GM12878 (cell line): ENCODE data around the gene DMD. TPM values are rescaled to one million over a fixed set of nuclear protein-coding genes. Genes with fewer than 3 reads are reported as not detected.

Source experiments
- ATAC-seq: fragments of 200-7000 bp; cut with Tn5 transposase; 3 replicates; pipeline ENCODE4 v1.9.1; 2020; ENCODE audit warnings: mild to moderate bottlenecking, moderate library complexity
- BruUV-seq: library from RNA; stranded (reverse); fragments of 400-500 nt; replicated peaks from 2 replicates; lab custom pipeline; 2021; lab: Mats Ljungman, UMichigan
- CTCF ChIA-PET: fragments of 300-600 bp; sonication (Branson Sonifier 250); formaldehyde crosslinking; extraction: SDS; loops from one replicate; lab custom pipeline; 2021; ENCODE audit warnings: inconsistent platforms; lab: Yijun Ruan, JAX
- POLR2A ChIA-PET: fragments of 350-600 bp; formaldehyde crosslinking; extraction: SDS; loops from one replicate; lab custom pipeline; 2021; ENCODE audit warnings: inconsistent platforms; lab: Charles Lee
- RAD21 ChIA-PET: fragments of 300-600 bp; sonication (Branson Sonifier 250); formaldehyde crosslinking; loops from one replicate; lab custom pipeline; 2023; ENCODE audit warnings: antibody characterized with exemption; ENCODE audit not compliant: unreplicated experiment; lab: Charles Lee
- SMC1A ChIA-PET: fragments of 300-600 bp; sonication (Branson Sonifier 250); formaldehyde crosslinking; loops from one replicate; lab custom pipeline; 2023; ENCODE audit not compliant: unreplicated experiment, uncharacterized antibody; lab: Charles Lee
- DNase-seq: peaks from one replicate; pipeline ENCODE4 v3.0.0-alpha.2; 2011; ENCODE audit warnings: low read depth, low spot score
- FAIRE-seq: peaks from 3 replicates; lab custom pipeline; 2011; peaks lifted over from hg19 to GRCh38; lab: Jason Lieb, UNC
- H2AFZ ChIP-seq: 2 replicates; pipeline ENCODE4 v1.6.0; 2011; ENCODE audit warnings: low read depth, low read length, control low read depth; ENCODE audit not compliant: control insufficient read depth
- H3K27ac ChIP-seq: 2 replicates; pipeline ENCODE4 v1.5.1; 2011; ENCODE audit warnings: control low read depth; ENCODE audit not compliant: control insufficient read depth, insufficient read depth
- H3K27me3 ChIP-seq, 2 experiments: replicated peaks in 1 of 2; 2 replicates each; pipeline versions ENCODE4 v1.6.0 to v1.6.1; 2011; ENCODE audit warnings: low read length in 1 of 2; ENCODE audit not compliant: control insufficient read depth in 2 of 2, insufficient read depth in 2 of 2
- H3K36me3 ChIP-seq, 2 experiments: 2 replicates each; pipeline ENCODE4 v1.5.1; 2011; ENCODE audit warnings: low read length in 1 of 2; ENCODE audit not compliant: control insufficient read depth in 2 of 2, insufficient read depth in 2 of 2
- H3K4me1 ChIP-seq: 2 replicates; pipeline ENCODE4 v1.6.1; 2011; ENCODE audit warnings: mild to moderate bottlenecking, low read length, moderate library complexity, mixed read lengths; ENCODE audit not compliant: control insufficient read depth, insufficient read depth
- H3K4me2 ChIP-seq: 2 replicates; pipeline ENCODE4 v1.6.0; 2011; ENCODE audit warnings: control low read depth; ENCODE audit not compliant: control insufficient read depth, insufficient read depth
- H3K4me3 ChIP-seq: fragments of 200-600 bp; sonication (generic); 2 replicates; pipeline ENCODE4 v1.5.1; 2016
- H3K79me2 ChIP-seq: 2 replicates; pipeline ENCODE4 v1.6.0; 2011; ENCODE audit warnings: low read length; ENCODE audit not compliant: control insufficient read depth, insufficient read depth
- H3K9ac ChIP-seq: 2 replicates; pipeline ENCODE4 v1.8.0; 2011; ENCODE audit warnings: low read length, control low read depth, mixed read lengths; ENCODE audit not compliant: control insufficient read depth, insufficient read depth
- H3K9me3 ChIP-seq: replicated peaks from 3 replicates; pipeline ENCODE4 v1.5.1; 2011; ENCODE audit warnings: mild to moderate bottlenecking, low read length; ENCODE audit not compliant: control insufficient read depth, insufficient read depth
- H4K20me1 ChIP-seq: 2 replicates; pipeline ENCODE4 v1.6.0; 2011; ENCODE audit not compliant: control insufficient read depth, insufficient read depth
- ASH2L ChIP-seq: fragments of 300-600, 200-600 bp; sonication (generic); IDR thresholded peaks from 2 replicates; pipeline ENCODE4 v1.6.1; 2017; ENCODE audit warnings: low read depth, mild to moderate bottlenecking, borderline replicate concordance
- BRCA1 ChIP-seq: IDR thresholded peaks from 2 replicates; pipeline ENCODE4 v1.6.1; 2011; ENCODE audit warnings: low read depth, low read length, improper control_type of control experiment
- E2F8 ChIP-seq: fragments of 450-650 bp; IDR thresholded peaks from 2 replicates; pipeline ENCODE4 v1.6.1; 2018; ENCODE audit warnings: mild to moderate bottlenecking, low read depth, moderate library complexity; ENCODE audit not compliant: partially characterized antibody
- HDAC6 ChIP-seq: fragments of 200-600 bp; sonication (generic); IDR thresholded peaks from one replicate; pipeline ENCODE4 v1.8.0; 2017; ENCODE audit warnings: antibody characterized with exemption; ENCODE audit not compliant: unreplicated experiment
- IKZF2 ChIP-seq, 2 experiments: fragments of 450-650 bp; IDR thresholded peaks; 2 replicates each; pipeline ENCODE4 v1.6.1; 2017; ENCODE audit warnings: mild to moderate bottlenecking in 2 of 2, moderate library complexity in 2 of 2
- PAX8 ChIP-seq: fragments of 450-650 bp; IDR thresholded peaks from 2 replicates; pipeline ENCODE4 v1.6.1; 2017; ENCODE audit warnings: mild to moderate bottlenecking, moderate library complexity
- POLR2AphosphoS2 ChIP-seq: IDR thresholded peaks from 2 replicates; pipeline ENCODE4 v1.6.1; 2011; ENCODE audit warnings: low read depth, mild to moderate bottlenecking, low read length, improper control_type of control experiment, moderate library complexity
- POU2F2 ChIP-seq: IDR thresholded peaks from 3 replicates; pipeline ENCODE4 v1.6.1; 2011; ENCODE audit warnings: low read depth, mild to moderate bottlenecking, low read length, borderline replicate concordance
- RFX5 ChIP-seq: IDR thresholded peaks from 2 replicates; pipeline ENCODE4 v1.6.1; 2011; ENCODE audit warnings: low read depth, low read length, improper control_type of control experiment
- SMAD1 ChIP-seq: fragments of 450-650 bp; IDR thresholded peaks from 2 replicates; pipeline ENCODE4 v1.6.1; 2018; ENCODE audit warnings: mild to moderate bottlenecking, low read depth; ENCODE audit not compliant: partially characterized antibody
- STAT3 ChIP-seq: IDR thresholded peaks from 2 replicates; pipeline ENCODE4 v1.6.1; 2011; ENCODE audit warnings: low read depth, low read length, improper control_type of control experiment
- TBL1XR1 ChIP-seq: IDR thresholded peaks from 2 replicates; pipeline ENCODE4 v1.6.1; 2012; ENCODE audit warnings: low read depth, low read length, improper control_type of control experiment
- TCF12 ChIP-seq: IDR thresholded peaks from 2 replicates; pipeline ENCODE4 v1.6.1; 2011; ENCODE audit warnings: low read depth, mild to moderate bottlenecking, low read length
- ZBTB11 ChIP-seq: fragments of 450-650 bp; formaldehyde crosslinking; IDR thresholded peaks from 2 replicates; pipeline ENCODE4 v1.5.0; 2022; ENCODE audit warnings: mild to moderate bottlenecking, missing genetic modification characterization
- ZSCAN29 ChIP-seq: fragments of 450-650 bp; IDR thresholded peaks from 2 replicates; pipeline ENCODE4 v1.6.1; 2017; ENCODE audit warnings: mild to moderate bottlenecking, moderate library complexity
- WGBS: methylation state at CpG from one replicate; pipeline ENCODE4 v1.1.6; 2016; ENCODE audit warnings: low lambda C conversion rate; ENCODE audit not compliant: insufficient replicate concordance, insufficient coverage; ENCODE audit errors: missing lambda C conversion rate; 5-methylcytosine and 5-hydroxymethylcytosine counted together
- in situ Hi-C: fragments of 300-500 bp; cut with MboI; formaldehyde crosslinking; loops from 9 replicates; pipeline ENCODE4 v1.14.3; 2018; ENCODE audit warnings: mixed read lengths
- intact Hi-C: fragments of 100-400 bp; cut with micrococcal nuclease; formaldehyde crosslinking; loops from one replicate; pipeline ENCODE4 v1.14.2; 2022; ENCODE audit not compliant: unreplicated experiment
- polyA plus RNA-seq, 11 experiments: library from polyadenylated mRNA; depleted of rRNA in 4 of 11; unstranded in 6 of 11; stranded (reverse) in 5 of 11; fragments of >200 nt; fragmentation: Nextera tagmentation in 4 of 11; fragmentation: Illumina TruSeq in 1 of 11; extraction: Ambion mirVana in 4 of 11; extraction: Trizol in 1 of 11; gene quantifications; 1 replicate in 1 of 11; 2 replicates in 10 of 11; pipeline versions ENCODE4 v1.2.1 to v1.2.3, GENCODE V29; 2011 to 2016; ENCODE audit warnings: inconsistent platforms in 2 of 11, missing spikeins in 2 of 11, low read depth in 1 of 11
- total RNA-seq, 4 experiments: library from RNA; depleted of rRNA in 3 of 4; stranded (reverse); fragments of >200 nt in 3 of 4; fragmentation: Illumina TruSeq in 1 of 4; extraction: Trizol in 1 of 4; gene quantifications; 2 replicates each; pipeline versions ENCODE4 v1.2.1 to v1.2.3, GENCODE V29; 2013 to 2021
- TF ChIP-seq, protein P1 (sequence below): fragments of 450-650 bp; IDR thresholded peaks from 2 replicates; pipeline ENCODE4 v1.6.1; 2017; ENCODE audit warnings: mild to moderate bottlenecking, low read depth, inconsistent platforms; ENCODE audit not compliant: poor library complexity, severe bottlenecking

DMD gene
- total and polyA plus RNA-seq, 10 of the 15 experiments (the other 5 are each of a cell fraction or from before 2014, with no cell fraction given), result 1.4 to 24.3 (median 4.3) TPM

- BruUV-seq, result no TSS peak
- DNase-seq, result no peak
- no peaks in the 10 kb centered on the region; a peak in 1 of 4 replicates for H3K27me3 ChIP-seq
- no peak overlapping the region for H3K27ac ChIP-seq
- WGBS, result 28% methylated on average over 5 of the region's 5 CpGs
- SMC1A ChIA-PET, result no interaction called here
- H3K4me1 ChIP-seq, result no peaks in the 10 kb centered on the region
- RAD21 ChIA-PET, result no interaction called here
- intact Hi-C loops, result no loop called here
- no peaks in the 10 kb centered on the region for H4K20me1 ChIP-seq
- no peaks in the 10 kb centered on the region for H3K79me2 ChIP-seq
- no peak overlapping the region for H3K9ac ChIP-seq
- no peak overlapping the region for H3K4me3 ChIP-seq
- CTCF ChIA-PET, result no interaction called here
- no peak for TF ChIP-seq ZSCAN29
- TF ChIP-seq, protein P1, sequence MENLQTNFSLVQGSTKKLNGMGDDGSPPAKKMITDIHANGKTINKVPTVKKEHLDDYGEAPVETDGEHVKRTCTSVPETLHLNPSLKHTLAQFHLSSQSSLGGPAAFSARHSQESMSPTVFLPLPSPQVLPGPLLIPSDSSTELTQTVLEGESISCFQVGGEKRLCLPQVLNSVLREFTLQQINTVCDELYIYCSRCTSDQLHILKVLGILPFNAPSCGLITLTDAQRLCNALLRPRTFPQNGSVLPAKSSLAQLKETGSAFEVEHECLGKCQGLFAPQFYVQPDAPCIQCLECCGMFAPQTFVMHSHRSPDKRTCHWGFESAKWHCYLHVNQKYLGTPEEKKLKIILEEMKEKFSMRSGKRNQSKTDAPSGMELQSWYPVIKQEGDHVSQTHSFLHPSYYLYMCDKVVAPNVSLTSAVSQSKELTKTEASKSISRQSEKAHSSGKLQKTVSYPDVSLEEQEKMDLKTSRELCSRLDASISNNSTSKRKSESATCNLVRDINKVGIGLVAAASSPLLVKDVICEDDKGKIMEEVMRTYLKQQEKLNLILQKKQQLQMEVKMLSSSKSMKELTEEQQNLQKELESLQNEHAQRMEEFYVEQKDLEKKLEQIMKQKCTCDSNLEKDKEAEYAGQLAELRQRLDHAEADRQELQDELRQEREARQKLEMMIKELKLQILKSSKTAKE, result no peak
- no peak for TF ChIP-seq TCF12
- TF ChIP-seq STAT3, result no peak
- TF ChIP-seq SMAD1, result no peak
- no peak for TF ChIP-seq POU2F2
- TF ChIP-seq HDAC6, result no peak
- TF ChIP-seq RFX5, result no peak
- no peak for TF ChIP-seq IKZF2 (IDR thresholded peaks at IDR 0.05)
- TF ChIP-seq BRCA1, result no peak
- TF ChIP-seq POLR2AphosphoS2, result no peak
- TF ChIP-seq ZBTB11 (CRISPR knock-in tag), result no peak
- no peak for TF ChIP-seq TBL1XR1
- TF ChIP-seq E2F8, result no peak
- no peak for TF ChIP-seq ASH2L
- TF ChIP-seq PAX8, result no peak
- in situ Hi-C loops, result no loop called here
- H3K36me3 ChIP-seq, result no peaks in the 10 kb centered on the region
- no peak for FAIRE-seq
- no peak overlapping the region for H3K4me2 ChIP-seq
- ATAC-seq, result no peak
- no peak overlapping the region for H2AFZ ChIP-seq
- POLR2A ChIA-PET, result no interaction called here
- no peaks in the 10 kb centered on the region for H3K9me3 ChIP-seq
Measured at GRCh38 chrX:31356275-31357212, 1854.8 kb downstream of the DMD start.
